Parathyroid adenoma (tissue), 2 donors: ENCODE data around the gene STAC2.
A peak's percentile ranks its signal among the peaks of the same experiment; 100 is the strongest.

Source experiments
- H2AFZ ChIP-seq: fragments of 300-600 bp; sonication (generic); one replicate; pipeline ENCODE4 v1.7.0; 2017; ENCODE audit warnings: antibody characterized with exemption, mild to moderate bottlenecking
- H3K27ac ChIP-seq: fragments of 300-600 bp; sonication (generic); one replicate; pipeline ENCODE4 v1.7.0; 2017
- H3K27me3 ChIP-seq: fragments of 300-600 bp; sonication (generic); one replicate; pipeline ENCODE4 v1.7.0; 2017; ENCODE audit warnings: low read length; ENCODE audit not compliant: control insufficient read depth, insufficient read depth
- H3K36me3 ChIP-seq: fragments of 300-600 bp; sonication (generic); one replicate; pipeline ENCODE4 v1.7.0; 2017; ENCODE audit warnings: low read length; ENCODE audit not compliant: control insufficient read depth, insufficient read depth
- H3K4me1 ChIP-seq: fragments of 300-600 bp; sonication (generic); one replicate; pipeline ENCODE4 v1.7.0; 2017; ENCODE audit warnings: control low read depth
- H3K4me2 ChIP-seq: fragments of 300-600 bp; sonication (generic); one replicate; pipeline ENCODE4 v1.7.0; 2017; ENCODE audit warnings: low read length
- H3K4me3 ChIP-seq: fragments of 300-600 bp; sonication (generic); one replicate; pipeline ENCODE4 v1.7.0; 2017; ENCODE audit warnings: low read depth, low read length
- H3K79me2 ChIP-seq: fragments of 300-600 bp; sonication (generic); one replicate; pipeline ENCODE4 v1.7.0; 2017; ENCODE audit warnings: control low read depth
- H3K9ac ChIP-seq: fragments of 300-600 bp; sonication (generic); one replicate; pipeline ENCODE4 v1.7.0; 2017; ENCODE audit warnings: mild to moderate bottlenecking
- H3K9me3 ChIP-seq: fragments of 300-600 bp; sonication (generic); one replicate; pipeline ENCODE4 v1.7.0; 2017; ENCODE audit warnings: low read length; ENCODE audit not compliant: control insufficient read depth
- TF ChIP-seq, protein P1 (sequence below): fragments of 300-600 bp; sonication (generic); IDR thresholded peaks from one replicate; pipeline ENCODE4 v1.7.0; 2017; ENCODE audit warnings: antibody characterized with exemption, mild to moderate bottlenecking
- donor health status: primary hyperparathyroidism.

Gene STAC2

DNA sequence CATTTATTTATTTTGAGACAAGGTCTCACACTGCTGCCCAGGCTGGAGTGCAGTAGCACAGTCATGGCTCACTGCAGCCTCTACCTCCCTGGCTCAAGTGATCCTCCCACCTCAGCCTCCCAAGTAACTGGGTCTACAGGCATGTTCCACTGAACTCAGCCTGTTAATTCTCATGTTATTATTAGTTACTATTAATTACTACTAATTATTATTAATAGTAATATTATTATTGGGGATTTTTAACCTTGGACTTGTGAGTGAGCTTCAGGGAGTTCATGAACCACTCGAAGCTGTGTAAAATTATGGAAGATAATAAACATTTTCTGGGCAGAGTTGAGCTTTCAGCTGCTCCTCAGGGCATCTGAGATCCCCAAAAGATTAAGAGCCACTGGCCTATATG, 4.6 kb upstream of the STAC2 start:
- Histone ChIP-seq H3K27me3 (peaks cover 3% of the 10 kb centered on the region), H2AFZ (no peak overlapping the region), H3K27ac (no peak overlapping the region), H3K9ac (no peak overlapping the region), H3K9me3 (no peaks in the 10 kb centered on the region), H3K4me3 (no peak overlapping the region), H3K4me1 (peaks cover 5% of the 10 kb centered on the region), H3K36me3 (no peaks in the 10 kb centered on the region), H3K4me2 (no peak overlapping the region), H3K79me2 (no peaks in the 10 kb centered on the region)
- TF ChIP-seq, protein P1, sequence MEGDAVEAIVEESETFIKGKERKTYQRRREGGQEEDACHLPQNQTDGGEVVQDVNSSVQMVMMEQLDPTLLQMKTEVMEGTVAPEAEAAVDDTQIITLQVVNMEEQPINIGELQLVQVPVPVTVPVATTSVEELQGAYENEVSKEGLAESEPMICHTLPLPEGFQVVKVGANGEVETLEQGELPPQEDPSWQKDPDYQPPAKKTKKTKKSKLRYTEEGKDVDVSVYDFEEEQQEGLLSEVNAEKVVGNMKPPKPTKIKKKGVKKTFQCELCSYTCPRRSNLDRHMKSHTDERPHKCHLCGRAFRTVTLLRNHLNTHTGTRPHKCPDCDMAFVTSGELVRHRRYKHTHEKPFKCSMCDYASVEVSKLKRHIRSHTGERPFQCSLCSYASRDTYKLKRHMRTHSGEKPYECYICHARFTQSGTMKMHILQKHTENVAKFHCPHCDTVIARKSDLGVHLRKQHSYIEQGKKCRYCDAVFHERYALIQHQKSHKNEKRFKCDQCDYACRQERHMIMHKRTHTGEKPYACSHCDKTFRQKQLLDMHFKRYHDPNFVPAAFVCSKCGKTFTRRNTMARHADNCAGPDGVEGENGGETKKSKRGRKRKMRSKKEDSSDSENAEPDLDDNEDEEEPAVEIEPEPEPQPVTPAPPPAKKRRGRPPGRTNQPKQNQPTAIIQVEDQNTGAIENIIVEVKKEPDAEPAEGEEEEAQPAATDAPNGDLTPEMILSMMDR = no peak

DNA sequence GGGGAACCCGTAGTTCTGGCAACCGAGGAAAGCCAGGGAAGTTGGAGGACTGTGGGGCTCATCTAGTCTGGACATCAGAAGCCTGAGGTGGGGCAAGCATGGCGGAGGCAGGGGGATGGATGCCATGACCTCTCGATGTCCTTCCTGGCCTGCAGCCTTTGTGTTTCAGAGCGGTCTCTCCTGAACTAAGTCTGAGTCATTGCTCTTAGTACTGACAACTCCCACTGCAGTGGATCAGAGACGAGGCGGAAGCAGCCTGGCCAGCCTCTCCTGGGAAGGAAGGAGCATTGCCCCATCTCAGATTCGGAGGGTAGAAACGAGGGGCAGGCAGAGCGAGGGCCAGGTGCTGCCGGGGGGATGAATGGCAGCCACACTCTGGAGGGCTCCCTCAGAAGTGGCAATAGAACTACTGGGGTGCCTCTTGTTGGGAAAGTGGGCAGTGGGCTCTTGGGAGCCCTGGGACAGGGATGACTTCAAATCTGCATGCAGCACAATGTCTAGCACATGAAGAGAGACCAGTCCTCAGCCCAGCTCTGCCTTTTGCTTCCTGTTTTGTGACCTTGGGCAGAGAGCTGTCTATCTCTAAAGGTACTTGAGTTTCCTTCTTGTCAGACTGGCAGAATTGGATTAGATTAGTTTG, 3.6 kb upstream of the STAC2 start:
- Histone ChIP-seq H3K4me3 (no peak overlapping the region), H3K9ac (no peak overlapping the region), H3K79me2 (no peaks in the 10 kb centered on the region), H3K27ac (no peak overlapping the region), H3K36me3 (no peaks in the 10 kb centered on the region), H3K4me1 (peaks cover 8% of the 10 kb centered on the region), H3K9me3 (no peaks in the 10 kb centered on the region), H2AFZ (no peak overlapping the region), H3K27me3 (peaks cover 3% of the 10 kb centered on the region), H3K4me2 (no peak overlapping the region)
- TF ChIP-seq, protein P1 = no peak

DNA sequence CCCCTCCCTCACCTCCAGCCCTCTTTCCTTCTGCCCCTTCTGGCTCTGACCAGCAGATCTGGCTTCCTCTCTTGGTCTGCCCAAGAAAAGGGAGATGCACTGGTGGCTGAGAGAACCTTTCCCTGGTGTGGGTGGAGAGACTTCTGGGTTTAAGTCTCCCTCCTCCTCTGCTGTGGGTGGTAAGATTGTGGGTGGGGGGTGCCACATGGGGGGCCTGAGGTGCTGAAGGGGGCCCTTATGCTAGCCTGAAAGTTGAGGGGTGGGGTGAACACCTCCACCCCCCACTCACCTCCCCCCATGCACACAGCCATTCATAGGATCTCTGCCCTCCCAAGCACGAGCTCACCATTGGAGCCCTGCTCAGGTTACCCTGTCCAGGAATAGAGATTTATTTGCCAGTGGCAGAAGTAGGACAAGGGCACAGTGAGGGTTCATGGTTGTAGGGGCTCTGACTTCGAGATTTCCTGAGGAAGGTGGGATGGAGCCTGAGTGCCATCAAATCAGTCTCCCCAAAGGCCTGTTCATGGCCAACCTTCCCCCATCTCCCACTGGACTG, 1.7 kb upstream of the STAC2 start:
- TF ChIP-seq, protein P1 = no peak
- Histone ChIP-seq H3K27me3 (peaks cover 3% of the 10 kb centered on the region), H3K27ac (no peak overlapping the region), H3K79me2 (no peaks in the 10 kb centered on the region), H3K4me3 (no peak overlapping the region), H3K4me1 (peaks cover 8% of the 10 kb centered on the region), H3K9ac (no peak overlapping the region), H3K36me3 (no peaks in the 10 kb centered on the region), H2AFZ (no peak overlapping the region), H3K4me2 (no peak overlapping the region), H3K9me3 (no peaks in the 10 kb centered on the region)

DNA sequence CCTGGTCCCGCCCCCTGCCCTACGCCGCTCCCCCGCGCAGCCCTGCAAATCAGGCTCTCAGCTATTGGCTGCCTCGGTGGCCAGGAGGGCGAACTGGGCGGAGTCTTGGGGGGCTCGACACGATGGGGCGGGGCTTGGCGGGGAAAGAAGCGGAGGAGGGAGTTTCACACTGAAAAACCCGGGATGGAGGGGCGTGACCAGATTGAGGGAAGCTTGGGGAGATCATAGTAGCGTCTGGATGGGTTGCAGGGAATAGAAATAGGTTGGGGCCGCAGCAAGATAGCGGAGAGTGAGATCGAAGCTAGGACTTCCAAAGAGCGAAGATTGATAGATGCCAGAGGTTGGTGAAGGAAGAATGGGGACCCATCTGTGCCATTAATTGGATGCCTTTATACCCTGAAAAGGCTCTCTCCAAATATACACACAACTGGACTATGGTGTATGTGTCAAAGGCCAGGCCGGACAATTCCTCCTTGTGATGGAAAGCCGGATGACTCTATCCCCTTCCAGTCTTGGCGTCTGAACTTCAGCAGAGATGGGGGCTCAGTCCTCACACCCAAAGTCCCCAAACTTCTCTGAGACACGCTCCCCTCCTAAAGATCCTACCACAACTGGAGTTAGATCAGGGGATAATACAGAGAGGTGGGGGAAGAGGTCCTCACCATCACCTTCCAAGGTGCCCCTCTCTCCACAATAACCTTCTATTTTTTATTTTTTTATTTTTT, 376 bp upstream of the STAC2 start:
- Histone ChIP-seq H3K27ac (no peak overlapping the region), H3K9ac (no peak overlapping the region), H3K4me2 (peak overlapping the region; percentile 66), H3K36me3 (no peaks in the 10 kb centered on the region), H3K4me1 (peaks cover 8% of the 10 kb centered on the region), H3K79me2 (no peaks in the 10 kb centered on the region), H3K4me3 (peak overlapping the region; percentile 34), H2AFZ (peak overlapping the region; percentile 56), H3K9me3 (no peaks in the 10 kb centered on the region), H3K27me3 (peaks cover 3% of the 10 kb centered on the region)
- TF ChIP-seq, protein P1 = no peak
